ENCODE data around the gene PTTG1IP. TPM values are rescaled to one million over a fixed set of nuclear protein-coding genes. Genes with fewer than 3 reads are reported as not detected.

PTTG1IP gene
- total and polyA plus RNA-seq, 10 of the 15 experiments (the other 5 are each of a cell fraction or from before 2014, with no cell fraction given), result 2.4 to 56.4 (median 44.4) TPM

DNA sequence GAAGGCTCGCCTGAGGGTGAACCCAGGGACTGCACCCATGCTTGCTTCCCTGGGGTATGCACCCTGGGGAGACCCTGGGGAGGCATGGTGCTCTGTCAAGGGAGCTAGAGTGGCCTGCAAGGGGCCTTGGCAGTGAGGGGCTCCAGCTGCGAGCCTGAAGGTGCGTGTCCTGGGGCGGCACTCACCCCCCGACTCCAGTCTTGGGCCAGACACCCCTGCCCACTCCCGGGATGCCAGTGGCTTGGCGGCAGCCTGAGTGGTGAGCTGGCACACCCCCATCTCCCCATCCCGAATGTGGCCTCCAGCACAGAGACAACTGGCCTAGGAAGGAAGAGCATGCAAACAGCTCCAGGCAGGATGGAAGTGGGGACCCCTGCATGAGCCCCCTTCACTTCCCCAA is 58.3 kb downstream of the PTTG1IP start (continued):
- TF ChIP-seq, protein P1, sequence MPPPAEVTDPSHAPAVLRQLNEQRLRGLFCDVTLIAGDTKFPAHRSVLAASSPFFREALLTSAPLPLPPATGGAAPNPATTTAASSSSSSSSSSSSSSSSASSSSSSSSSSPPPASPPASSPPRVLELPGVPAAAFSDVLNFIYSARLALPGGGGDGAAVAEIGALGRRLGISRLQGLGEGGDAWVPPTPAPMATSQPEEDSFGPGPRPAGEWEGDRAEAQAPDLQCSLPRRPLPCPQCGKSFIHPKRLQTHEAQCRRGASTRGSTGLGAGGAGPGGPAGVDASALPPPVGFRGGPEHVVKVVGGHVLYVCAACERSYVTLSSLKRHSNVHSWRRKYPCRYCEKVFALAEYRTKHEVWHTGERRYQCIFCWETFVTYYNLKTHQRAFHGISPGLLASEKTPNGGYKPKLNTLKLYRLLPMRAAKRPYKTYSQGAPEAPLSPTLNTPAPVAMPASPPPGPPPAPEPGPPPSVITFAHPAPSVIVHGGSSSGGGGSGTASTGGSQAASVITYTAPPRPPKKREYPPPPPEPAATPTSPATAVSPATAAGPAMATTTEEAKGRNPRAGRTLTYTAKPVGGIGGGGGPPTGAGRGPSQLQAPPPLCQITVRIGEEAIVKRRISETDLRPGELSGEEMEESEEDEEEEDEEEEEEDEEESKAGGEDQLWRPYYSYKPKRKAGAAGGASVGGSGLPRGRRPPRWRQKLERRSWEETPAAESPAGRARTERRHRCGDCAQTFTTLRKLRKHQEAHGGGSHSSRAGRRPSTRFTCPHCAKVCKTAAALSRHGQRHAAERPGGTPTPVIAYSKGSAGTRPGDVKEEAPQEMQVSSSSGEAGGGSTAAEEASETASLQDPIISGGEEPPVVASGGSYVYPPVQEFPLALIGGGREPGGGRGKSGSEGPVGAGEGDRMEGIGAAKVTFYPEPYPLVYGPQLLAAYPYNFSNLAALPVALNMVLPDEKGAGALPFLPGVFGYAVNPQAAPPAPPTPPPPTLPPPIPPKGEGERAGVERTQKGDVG (CRISPR knock-in tag; IDR thresholded peaks at IDR 0.05), result no peak
- TF ChIP-seq ZBED1 (IDR thresholded peaks at IDR 0.05; ENCODE audit: borderline replicate concordance), result no peak
- TF ChIP-seq WRNIP1 (IDR thresholded peaks at IDR 0.05; ENCODE audit: borderline replicate concordance, low read depth, low read length), result no peak

DNA sequence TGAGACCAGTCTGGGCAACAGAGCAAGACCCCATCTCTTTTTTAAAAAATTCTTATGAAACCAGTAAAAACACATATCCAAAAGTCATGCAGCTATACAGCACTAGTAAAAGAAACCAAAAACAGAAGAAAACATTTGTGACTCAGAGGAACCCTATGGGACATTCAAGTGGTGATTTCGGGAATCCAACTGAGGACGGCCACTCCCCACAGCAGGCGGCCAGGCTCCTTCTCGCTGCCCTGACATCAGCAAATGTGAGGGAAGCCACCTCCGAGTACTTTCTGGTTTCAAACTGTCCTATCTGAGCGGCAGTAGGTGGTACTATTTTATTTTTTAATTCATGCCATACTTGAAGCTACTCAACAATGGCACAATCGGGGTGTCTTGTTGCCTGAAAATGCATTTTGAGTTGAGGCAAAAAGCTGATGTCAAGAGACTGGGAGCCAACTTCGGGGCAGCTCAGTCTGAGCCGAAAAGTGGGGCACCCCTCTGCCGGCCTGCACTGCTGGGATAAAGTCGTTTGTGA is 58.9 kb downstream of the PTTG1IP start:
- ChIA-PET CTCF (interaction anchor here (1.0 kb wide), 2 partner anchors 15 to 304 kb away, joined by 3 to 4 read pairs; no protein-coding TSS in a partner anchor), POLR2A (interaction anchor here (1.7 kb wide), 1 partner anchor 11 kb away, joined by 4 read pairs; no protein-coding TSS in a partner anchor), SMC1A (ENCODE audit: uncharacterized antibody, unreplicated experiment) (interaction anchor here (0.9 to 1.2 kb wide), 3 partner anchors 10 to 117 kb away, joined by 3 to 4 read pairs (median 4); no protein-coding TSS in a partner anchor), RAD21 (ENCODE audit: unreplicated experiment) (interaction anchor here (0.9 to 1.2 kb wide), 2 partner anchors 14 to 115 kb away, joined by 3 to 4 read pairs; no protein-coding TSS in a partner anchor)
- 78% methylated on average over 11 of the region's 11 CpGs for WGBS (ENCODE audit: insufficient coverage, insufficient replicate concordance, low lambda C conversion rate, missing lambda C conversion rate)
- Histone ChIP-seq H3K4me1 (ENCODE audit: control insufficient read depth, insufficient read depth, low read length) (no peaks in the 10 kb centered on the region), H3K9me3 (replicated peaks; ENCODE audit: control insufficient read depth, insufficient read depth, low read length) (no peaks in the 10 kb centered on the region; the same call in 2 of the 3 replicates), H3K4me3 (no peak overlapping the region), H3K79me2 (ENCODE audit: control insufficient read depth, insufficient read depth, low read length) (peaks cover 30% of the 10 kb centered on the region), H3K27me3 (replicated peaks in 1 of 2; ENCODE audit: control insufficient read depth in 2 of 2, insufficient read depth in 2 of 2, low read length in 1 of 2) (no peaks in the 10 kb centered on the region), H3K36me3 (ENCODE audit: control insufficient read depth in 2 of 2, insufficient read depth in 2 of 2, low read length in 1 of 2) (peaks cover 5 to 10% of the 10 kb centered on the region in 2 experiments), H3K4me2 (ENCODE audit: control insufficient read depth, insufficient read depth) (no peak overlapping the region; the same call in 1 of the 2 replicates), H4K20me1 (ENCODE audit: control insufficient read depth, insufficient read depth) (no peaks in the 10 kb centered on the region), H3K27ac (ENCODE audit: control insufficient read depth, insufficient read depth) (no peak overlapping the region), H2AFZ (ENCODE audit: control insufficient read depth, low read depth, low read length) (no peak overlapping the region), H3K9ac (ENCODE audit: control insufficient read depth, insufficient read depth, low read length) (no peak overlapping the region)
- in situ Hi-C loops (cut with MboI), result no loop called here
- intact Hi-C loops (cut with micrococcal nuclease; ENCODE audit: unreplicated experiment), result loop anchor here (5.0 kb wide), 2 partner anchors 58 to 118 kb away; partner anchors contain the start of gene PTTG1IP
- no TSS peak for BruUV-seq (replicated peaks)
- DNase-seq (ENCODE audit: low read depth, low spot score) (no peak), FAIRE-seq (no peak), ATAC-seq (no peak)
- TF ChIP-seq PAX5 (IDR thresholded peaks at IDR 0.05; ENCODE audit: borderline replicate concordance, low read depth, low read length) (no peak), FOXM1 (IDR thresholded peaks at IDR 0.05; ENCODE audit: low read depth, low read length) (no peak), FOXK2 (IDR thresholded peaks at IDR 0.05) (no peak), SUZ12 (IDR thresholded peaks at IDR 0.05; ENCODE audit: unreplicated experiment) (no peak), SP1 (IDR thresholded peaks at IDR 0.05; ENCODE audit: low read depth, low read length) (no peak), HDGF (IDR thresholded peaks at IDR 0.05) (no peak)
- TF ChIP-seq, protein P2, sequence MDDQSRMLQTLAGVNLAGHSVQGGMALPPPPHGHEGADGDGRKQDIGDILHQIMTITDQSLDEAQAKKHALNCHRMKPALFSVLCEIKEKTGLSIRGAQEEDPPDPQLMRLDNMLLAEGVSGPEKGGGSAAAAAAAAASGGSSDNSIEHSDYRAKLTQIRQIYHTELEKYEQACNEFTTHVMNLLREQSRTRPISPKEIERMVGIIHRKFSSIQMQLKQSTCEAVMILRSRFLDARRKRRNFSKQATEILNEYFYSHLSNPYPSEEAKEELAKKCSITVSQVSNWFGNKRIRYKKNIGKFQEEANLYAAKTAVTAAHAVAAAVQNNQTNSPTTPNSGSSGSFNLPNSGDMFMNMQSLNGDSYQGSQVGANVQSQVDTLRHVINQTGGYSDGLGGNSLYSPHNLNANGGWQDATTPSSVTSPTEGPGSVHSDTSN (IDR thresholded peaks at IDR 0.05; ENCODE audit: insufficient replicate concordance, low read depth, low read length), result no peak
- TF ChIP-seq, protein P3, sequence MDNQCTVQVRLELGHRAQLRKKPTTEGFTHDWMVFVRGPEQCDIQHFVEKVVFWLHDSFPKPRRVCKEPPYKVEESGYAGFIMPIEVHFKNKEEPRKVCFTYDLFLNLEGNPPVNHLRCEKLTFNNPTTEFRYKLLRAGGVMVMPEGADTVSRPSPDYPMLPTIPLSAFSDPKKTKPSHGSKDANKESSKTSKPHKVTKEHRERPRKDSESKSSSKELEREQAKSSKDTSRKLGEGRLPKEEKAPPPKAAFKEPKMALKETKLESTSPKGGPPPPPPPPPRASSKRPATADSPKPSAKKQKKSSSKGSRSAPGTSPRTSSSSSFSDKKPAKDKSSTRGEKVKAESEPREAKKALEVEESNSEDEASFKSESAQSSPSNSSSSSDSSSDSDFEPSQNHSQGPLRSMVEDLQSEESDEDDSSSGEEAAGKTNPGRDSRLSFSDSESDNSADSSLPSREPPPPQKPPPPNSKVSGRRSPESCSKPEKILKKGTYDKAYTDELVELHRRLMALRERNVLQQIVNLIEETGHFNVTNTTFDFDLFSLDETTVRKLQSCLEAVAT (IDR thresholded peaks at IDR 0.05), result no peak
- TF ChIP-seq, protein P4, sequence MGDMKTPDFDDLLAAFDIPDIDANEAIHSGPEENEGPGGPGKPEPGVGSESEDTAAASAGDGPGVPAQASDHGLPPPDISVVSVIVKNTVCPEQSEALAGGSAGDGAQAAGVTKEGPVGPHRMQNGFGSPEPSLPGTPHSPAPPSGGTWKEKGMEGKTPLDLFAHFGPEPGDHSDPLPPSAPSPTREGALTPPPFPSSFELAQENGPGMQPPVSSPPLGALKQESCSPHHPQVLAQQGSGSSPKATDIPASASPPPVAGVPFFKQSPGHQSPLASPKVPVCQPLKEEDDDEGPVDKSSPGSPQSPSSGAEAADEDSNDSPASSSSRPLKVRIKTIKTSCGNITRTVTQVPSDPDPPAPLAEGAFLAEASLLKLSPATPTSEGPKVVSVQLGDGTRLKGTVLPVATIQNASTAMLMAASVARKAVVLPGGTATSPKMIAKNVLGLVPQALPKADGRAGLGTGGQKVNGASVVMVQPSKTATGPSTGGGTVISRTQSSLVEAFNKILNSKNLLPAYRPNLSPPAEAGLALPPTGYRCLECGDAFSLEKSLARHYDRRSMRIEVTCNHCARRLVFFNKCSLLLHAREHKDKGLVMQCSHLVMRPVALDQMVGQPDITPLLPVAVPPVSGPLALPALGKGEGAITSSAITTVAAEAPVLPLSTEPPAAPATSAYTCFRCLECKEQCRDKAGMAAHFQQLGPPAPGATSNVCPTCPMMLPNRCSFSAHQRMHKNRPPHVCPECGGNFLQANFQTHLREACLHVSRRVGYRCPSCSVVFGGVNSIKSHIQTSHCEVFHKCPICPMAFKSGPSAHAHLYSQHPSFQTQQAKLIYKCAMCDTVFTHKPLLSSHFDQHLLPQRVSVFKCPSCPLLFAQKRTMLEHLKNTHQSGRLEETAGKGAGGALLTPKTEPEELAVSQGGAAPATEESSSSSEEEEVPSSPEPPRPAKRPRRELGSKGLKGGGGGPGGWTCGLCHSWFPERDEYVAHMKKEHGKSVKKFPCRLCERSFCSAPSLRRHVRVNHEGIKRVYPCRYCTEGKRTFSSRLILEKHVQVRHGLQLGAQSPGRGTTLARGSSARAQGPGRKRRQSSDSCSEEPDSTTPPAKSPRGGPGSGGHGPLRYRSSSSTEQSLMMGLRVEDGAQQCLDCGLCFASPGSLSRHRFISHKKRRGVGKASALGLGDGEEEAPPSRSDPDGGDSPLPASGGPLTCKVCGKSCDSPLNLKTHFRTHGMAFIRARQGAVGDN (IDR thresholded peaks at IDR 0.05), result no peak
